Measurements from ENCODE around the gene NOS2. TPM values are rescaled to one million over a fixed set of nuclear protein-coding genes. Genes with fewer than 3 reads are reported as not detected.
"Not testable (repeated sequence)": the region's sequence is repeated elsewhere in the genome, so short reads cannot be mapped to it uniquely, and the experiment has no call there.

NOS2 gene
- total RNA-seq, 1 experiment from 2014 or later, result not detected

DNA sequence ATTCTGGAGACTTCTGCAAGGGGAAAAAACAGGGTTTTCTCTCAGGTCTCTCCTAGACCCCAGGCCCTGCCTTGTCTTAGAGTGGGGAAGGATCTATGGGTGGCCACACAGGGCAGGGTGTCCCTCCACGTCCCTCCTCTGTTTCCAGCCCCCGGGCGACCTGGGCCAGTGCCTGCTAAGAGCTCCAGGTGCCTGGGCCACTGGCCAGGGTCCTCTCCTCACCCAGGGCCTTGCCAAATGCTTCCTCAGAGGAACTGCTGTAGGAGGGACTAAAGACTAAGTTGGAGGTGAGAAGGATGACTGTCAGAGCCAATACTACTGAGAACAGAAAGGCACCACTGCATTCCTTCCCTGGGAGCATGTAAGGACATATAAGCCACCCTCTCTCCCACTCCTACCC, 11.4 kb downstream of the NOS2 start:
- no peak for DNase-seq (ENCODE audit: low read depth)

DNA sequence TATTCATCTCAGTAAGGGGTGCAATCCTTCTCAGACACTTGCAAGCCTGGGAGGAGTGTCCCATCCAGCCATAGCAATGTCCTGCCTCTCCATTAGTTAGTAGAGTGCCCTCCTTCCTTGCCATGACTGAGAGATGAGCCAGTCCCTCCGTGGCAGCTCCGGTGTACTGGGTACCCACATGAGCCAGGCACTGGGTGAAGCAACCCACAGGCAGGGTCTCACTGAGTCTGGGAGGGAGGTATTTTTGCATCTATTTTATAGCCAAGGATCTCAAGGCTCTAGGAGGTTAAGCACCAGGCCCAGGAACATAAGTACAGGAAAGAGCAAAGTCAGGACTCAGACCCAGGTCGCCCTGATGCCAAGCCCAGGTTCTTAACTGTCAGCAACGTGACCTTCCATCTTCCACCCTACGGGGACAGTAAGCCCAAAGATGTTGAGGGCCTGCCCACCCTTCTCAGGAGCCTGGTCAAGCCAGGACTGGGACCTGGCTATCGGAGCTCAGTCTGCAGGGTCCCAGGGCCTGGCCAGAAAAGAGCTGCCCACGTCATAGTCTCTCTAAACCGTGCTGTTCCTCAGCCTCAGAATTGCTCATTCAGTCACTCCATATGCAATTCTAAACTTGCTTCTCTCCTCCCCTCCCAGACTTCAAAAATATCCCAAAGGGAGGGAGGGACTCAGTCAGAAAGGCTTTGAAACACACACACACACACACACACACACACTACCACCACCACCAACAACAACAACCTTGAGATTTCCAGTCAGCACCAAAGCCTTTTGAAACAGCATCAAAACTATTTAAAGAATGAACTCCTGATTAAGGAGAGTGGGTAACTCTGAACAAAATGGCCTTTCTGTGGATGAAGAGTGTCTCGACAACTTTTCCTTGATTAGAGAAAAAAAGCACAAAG, 16.6 kb downstream of the NOS2 start:
- DNase-seq (ENCODE audit: low read depth), result no peak

DNA sequence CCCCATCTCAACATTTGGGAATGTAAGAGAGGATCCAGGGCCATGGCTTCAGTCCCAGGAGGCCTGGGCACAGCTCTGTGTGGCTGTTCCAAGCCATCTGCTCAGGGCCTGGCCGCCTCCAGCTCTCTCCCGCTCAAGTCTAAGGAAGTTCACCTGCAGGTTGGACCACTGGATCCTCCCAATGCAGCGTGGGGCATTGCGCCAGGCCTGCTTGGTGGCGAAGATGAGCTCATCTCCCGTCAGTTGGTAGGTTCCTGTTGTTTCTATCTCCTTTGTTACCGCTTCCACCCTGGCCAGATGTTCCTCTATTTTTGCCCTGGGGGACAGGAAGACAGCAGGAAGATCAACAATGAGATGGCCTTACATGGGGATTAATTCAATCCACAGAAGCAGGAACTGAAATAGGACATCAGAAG, 17.5 kb downstream of the NOS2 start:
- DNase-seq (ENCODE audit: low read depth), result no peak

DNA sequence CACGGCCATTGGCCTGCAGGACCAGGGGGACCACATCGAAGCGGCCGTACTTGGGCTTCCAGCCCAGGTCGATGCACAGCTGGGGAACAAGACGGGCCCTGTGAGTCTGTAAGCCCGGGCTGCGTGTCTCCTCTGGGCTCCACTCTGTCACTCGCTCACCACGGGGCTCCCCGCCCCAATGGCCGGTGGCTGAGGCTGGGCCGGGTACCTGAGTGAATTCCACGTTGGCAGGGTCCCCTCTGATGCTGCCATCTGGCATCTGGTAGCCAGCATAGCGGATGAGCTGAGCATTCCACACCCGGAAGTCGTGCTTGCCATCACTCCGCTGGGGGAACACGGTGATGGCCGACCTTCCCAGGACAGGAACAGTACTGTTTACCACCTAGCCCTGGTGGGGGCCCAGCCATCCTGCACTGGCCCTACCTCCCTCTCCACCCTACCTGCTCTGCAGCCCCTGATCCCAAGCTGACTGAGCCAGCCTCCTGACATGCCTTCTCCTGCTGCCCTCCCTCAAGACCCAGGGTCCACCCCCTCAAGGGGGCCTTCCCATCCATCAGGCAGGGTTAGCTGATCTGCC, 19.4 kb downstream of the NOS2 start:
- DNase-seq (ENCODE audit: low read depth), result no peak

DNA sequence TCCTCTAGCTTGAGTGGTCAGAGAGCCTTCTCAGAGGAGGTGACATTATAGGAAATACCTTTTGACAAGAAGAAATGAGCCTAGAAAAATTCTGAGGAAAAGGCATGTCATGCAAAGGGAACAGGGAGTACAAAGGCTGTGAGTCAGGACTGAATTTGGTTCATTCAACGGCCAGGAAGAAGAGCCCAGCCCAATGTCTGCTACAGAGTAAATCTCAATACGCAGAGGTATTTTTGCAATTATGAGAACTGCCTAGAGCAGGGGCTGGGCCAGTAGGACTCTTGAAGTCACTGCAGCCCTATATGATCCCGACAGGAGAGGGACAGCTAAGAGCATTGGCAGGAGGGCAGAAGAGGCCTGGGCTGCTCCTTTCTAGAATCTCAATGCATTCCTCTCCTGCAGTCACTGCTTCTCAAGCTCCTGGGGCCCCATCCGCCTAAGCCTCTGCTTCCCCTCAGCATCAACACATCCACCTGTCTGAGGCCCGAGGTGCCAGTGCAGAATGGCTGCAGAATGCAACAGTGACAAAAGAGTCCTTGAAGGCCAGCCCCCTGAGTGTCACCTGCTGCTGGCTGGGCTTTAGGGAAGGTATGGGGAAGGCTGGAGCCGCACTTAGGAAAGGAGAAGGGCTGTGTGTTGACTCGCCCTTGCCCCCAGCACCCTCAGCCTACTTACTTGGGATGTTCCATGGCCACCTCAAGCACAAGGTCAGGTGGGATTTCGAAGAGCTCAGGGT, 20.1 kb downstream of the NOS2 start:
- DNase-seq (ENCODE audit: low read depth), result no peak

DNA sequence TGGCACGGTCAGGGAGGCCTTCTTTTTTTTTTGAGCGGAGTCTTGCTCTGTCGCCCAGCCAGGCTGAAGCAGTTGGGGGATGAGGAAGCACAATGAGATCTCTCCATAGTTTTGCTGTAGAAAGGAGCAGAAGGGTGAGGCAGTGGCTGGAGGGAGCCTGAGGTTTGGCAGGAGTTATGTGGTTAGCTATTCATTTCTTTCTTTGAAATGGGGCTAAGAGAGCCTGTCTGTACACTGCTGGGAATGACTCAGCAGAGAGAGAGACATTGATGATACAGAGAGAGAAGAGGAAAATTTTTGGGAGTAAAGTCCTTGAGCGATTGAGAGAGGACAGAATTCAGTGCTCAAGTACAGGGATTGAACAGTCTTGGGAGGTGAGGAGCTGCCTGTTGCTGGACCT, 22.1 kb downstream of the NOS2 start:
- peak; percentile 64 for DNase-seq (ENCODE audit: low read depth)

DNA sequence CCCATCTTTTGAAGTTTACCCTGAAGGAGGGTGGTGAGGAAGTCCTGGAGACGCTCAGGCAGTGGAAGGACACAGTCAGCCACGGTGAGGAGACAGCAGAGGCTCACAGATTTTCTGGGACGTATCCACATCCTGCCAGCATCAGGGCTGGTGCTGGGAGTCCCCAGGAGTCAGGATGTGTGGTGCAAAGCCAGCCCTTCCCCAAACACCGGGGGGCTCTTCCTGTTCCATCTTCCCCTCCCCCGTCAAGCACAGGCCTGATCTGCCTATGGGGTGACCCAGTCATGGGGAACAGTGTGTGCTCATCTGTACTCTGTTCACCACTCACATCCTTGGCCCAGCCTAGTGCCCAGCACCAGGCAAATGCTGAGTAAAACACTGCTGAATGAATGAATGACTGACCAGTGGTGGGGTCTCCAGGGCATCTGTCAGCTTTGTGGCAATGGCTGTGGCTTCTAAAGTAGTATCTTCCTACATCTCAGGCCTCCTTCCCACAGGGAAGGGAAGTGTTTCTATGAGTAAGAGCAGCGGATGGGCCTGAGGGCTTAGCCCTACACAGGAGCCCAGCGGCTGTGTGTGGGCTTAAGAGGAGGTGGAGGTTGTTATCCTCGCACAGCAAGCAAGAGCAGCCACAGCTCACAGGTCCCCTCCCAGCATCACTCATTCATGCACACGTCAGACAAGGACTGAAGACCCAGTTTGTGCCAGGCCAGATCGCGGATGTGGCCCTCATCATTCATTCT, 23.3 kb downstream of the NOS2 start:
- peak; percentile 62 for DNase-seq (ENCODE audit: low read depth)

DNA sequence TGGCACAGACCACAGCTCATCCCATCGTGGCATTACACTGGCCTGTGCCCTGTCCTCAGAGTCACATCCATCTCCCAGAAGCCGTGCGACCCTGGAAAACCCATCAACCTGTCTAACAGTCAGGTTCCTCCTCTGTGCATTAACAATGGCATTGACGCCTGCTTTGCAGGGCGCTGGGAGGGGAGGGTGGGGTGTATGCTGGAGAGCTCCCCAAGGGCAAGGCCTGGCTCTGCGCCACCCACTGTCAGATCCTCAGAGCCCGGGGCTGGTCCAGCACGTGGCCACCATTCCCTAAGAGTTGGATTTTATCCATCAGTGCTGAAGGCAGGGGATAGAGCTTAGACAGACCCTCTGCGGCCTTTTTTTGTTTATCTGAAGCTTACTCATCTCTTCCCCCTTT, 28.7 kb downstream of the NOS2 start:
- DNase-seq (ENCODE audit: low read depth), result no peak

DNA sequence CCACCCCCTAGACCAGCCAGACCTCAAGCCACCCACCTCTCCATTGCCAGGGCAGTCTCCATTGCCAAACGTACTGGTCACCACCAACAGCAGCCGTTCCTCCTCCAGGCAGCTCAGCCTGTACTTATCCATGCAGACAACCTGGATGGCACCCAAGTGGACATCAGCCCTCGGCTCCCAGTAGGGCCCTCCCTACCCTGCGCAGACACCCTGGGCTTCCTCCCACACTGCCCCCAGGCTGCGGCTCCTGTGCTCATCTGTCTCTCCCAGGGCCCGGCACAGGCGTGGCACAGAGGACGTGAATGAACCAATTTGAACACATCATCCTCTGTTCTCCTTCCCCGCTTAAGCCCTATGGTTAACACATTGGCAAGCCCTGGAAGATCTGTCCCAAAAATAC, 29.5 kb downstream of the NOS2 start:
- no peak for DNase-seq (ENCODE audit: low read depth)

DNA sequence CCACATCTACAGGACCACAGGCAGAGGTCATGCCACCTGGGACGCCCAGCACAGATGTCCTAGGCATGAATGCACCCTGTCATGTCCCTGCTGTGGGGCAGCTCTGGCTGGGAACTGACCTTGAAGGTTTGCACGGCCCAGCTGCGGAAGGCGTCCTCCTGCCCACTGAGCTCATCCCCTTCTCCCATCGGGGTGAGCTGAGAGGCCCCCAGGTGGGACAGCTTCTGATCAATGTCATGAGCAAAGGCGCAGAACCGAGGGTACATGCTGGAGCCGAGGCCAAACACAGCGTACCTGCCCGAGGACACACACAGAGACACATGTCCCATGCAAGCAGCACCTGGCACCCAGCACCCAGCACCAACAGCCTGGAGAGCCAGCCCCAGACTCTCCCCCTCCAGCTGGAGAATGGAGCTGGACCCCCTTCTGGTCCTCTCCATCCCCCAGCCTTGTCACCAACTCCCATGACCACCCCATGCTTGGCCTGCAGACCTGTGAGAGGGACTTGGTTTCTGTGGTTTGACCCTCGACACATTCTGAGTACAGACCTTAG, 31.4 kb downstream of the NOS2 start:
- no peak for DNase-seq (ENCODE audit: low read depth)

DNA sequence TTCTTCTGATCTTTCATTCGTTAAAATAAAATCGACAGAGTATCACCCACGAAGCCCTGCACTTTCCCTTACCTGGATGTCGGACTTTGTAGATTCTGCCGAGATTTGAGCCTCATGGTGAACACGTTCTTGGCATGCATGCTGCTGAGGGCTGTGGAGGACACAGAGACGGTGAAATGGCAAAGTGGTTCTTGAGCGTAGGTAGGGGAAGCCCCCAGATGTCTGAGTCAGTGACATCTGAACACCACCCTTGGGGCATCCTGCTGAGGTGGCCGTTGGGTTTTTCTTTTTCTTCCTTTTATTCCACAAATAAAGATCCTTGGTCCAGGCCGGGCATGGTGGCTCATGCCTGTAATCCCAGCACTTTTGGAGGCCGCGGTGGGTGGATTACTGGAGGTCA, 33.9 kb downstream of the NOS2 start:
- no peak for DNase-seq (ENCODE audit: low read depth)

DNA sequence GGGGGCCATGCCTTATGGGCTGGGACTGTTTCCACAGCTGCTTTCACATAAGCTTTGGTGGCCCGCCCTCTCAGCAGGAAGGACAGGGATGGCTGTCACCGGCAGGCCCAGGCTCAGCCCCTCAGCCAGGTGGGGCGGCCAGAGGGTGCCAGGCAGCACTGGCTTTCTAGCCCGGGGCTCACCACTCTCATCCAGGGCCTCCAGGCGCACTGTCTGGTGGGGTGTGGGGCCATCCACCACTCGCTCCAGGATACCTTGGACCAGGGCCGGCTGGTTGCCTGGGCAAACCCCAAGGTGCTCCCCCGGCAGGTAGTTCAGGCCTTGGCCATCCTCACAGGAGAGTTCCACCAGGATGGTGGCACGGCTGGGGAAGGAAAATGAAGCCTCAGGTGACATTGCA, 35.0 kb downstream of the NOS2 start:
- no peak for DNase-seq (ENCODE audit: low read depth)

DNA sequence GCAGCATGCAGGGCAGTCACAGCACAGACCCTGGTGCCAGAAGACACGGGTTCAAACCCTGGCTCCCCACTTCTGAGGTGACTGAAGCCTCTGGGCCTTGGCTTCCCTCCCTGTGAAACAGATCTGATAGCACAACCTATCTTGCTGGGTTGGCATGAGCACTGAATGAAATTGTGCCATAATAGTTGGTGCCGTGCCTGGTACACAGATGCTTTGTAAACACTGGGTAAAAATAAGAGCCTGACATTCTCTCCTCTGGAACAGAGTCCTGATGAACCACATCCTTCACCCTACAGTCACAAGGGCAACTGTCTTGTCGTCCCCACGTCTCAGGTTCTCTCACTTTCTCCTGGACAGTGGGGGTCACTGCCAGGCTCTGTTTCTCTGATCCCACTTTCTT, 35.7 kb downstream of the NOS2 start:
- DNase-seq (ENCODE audit: low read depth), result no peak

DNA sequence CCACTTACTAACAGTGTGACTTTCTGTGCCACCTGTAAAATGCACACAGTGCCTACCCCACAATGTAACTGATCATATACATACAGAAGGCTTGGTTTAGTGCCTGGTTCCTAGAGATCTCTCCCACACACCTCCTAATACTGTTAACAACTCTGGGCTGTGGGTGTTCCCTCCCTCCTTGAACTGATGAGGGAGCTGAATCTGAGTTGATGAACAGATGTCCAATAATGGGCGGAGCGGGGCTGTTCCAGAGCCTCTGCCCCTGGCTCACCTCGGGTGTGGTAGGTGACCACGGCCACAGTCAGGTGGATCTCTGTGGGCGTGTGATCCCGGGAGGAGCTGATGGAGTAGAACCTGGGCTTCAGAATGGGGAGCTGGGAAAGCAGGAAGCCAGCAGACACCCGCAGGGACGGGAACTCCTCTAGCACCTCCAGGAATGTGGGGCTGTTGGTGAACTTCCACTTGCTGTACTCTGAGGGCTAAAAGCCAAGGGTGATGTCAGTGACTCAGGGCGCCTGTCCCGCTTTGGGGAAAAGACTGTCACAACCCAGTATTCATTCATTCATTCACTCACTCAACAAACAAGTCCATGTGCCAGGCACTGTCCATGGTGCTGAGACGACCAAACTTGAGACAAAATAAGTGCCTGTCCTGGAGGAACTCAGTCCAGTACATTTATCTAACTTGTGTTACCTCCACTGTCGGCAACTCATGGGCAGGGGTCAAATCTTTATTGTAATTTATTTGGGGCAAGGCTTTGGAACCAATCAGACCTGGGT, 37.6 kb downstream of the NOS2 start:
- DNase-seq (ENCODE audit: low read depth), result peak; percentile 32

DNA sequence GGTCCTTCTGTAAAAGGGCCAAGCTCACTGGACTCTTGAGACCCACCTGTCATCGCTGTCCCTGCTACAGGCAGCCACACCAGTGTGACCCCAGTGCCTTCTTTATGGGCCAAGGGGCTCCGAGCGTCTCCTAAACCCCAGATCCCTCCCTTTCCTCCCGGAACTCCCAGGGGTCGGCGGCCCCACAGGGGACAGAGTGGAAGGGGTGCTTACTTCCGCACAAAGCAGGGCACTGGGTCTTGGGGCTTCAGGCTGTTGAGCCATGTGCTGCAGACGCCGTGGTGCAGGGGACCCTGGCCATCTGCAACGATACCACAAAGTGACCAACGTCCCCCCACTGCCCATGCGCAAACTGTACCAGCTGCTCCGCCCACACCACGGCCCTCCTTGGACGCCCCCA, 39.4 kb downstream of the NOS2 start:
- not testable (repeated sequence) for DNase-seq (ENCODE audit: low read depth)

DNA sequence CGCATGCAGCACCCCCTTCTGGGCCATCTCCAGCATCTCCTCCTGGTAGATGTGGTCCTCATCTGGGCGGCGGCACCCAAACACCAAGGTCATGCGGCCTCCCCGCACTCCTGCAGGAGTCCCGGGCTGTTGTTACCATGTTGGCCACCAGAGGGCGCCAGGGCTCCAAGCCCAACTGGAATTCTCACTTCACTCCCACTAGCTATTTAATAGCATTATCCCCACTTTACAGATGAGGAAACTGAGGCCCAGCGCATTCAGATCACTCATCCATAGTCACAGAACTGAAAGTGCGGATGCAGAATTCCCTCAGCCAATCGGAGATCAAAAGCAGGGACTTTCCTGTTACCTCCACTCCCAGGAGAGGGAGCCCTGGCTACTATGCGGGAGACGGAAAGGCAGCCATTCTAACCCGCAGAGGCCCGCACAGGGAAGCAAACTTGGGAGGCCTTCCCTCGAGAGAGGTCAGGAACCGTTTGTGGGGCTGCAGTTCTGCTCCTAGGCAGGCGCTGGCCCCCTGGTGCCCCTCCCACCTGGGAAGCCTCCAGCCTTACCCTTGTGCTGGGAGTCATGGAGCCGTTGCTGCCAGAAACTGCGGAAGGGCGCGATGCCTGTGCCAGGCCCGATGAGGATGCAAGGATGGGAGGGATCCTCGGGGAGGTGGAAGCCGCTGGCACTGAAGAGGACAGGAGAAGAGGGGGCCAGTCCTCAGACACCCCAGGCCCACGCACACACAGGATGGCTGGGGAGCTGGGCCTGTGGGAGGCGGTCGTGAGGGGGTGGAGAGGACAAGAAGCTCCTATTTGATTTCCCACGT, 40.1 kb downstream of the NOS2 start:
- DNase-seq (ENCODE audit: low read depth), result peak; percentile 25

DNA sequence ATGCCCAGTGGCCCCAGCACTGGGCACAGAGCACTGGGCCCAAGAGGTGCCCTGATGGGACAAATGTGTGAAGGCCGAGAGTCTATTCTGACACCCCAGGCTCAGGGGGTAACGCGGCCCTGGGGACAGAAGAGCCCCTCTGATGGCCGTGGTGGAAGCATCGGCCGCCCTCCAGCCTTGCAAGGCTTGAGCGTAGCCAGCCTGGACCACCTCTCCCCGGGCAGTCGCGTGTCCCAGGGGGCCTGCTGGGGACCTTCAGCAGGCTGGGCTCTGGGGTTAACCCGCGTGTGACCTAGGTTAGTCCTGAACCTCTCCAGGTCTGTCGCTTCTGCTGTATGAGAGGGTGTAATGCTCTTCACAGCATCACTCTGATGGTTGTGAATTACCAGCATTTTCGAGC, 40.8 kb downstream of the NOS2 start:
- DNase-seq (ENCODE audit: low read depth), result no peak

DNA sequence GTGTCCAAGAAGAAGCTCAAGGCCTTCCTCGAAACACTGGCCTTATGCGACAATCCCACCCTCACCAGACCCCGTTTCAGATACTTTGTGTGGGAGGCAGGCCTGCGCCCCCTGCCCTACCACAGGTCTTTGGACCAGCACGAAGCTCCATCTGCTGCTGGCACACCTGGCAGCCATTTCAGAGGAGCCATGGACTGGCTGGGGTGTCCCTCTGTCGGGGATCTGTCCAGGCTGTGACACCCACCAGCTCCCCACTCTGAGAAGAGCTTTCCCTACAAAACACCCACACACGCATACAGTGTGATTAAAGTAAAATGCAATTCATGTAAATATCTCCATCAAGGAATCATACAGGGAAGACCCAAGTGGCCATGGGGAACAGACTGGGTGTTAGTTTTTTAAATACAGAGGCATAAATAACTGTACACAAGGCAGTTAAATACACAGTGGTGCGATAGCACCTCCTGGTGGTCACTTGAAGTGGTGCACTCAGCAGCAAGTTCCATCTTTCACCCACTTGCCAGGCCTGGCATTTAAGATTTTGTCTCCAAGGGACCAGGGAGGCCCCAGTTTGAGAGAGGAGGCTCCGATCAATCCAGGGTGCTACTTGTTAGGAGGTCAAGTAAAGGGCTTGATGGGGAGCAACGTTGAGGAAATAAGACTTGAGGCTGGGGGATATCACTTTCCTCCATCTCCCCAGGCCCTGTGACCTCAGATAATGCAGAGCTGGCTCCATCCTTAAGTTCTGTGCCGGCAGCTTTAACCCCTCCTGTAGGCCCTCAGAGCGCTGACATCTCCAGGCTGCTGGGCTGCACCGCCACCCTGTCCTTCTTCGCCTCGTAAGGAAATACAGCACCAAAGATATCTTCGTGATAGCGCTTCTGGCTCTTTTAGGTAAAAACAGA, 43.6 kb downstream of the NOS2 start:
- DNase-seq (ENCODE audit: low read depth), result peak; percentile 29
